Mesodermal cell (in vitro differentiated cells): ENCODE measurements around the gene SFRP5.

Experiments used
- H3K27ac ChIP-seq: 2 replicates; pipeline ENCODE4 v1.7.0; 2013; ENCODE audit warnings: mild to moderate bottlenecking, low read depth, low read length, moderate library complexity; ENCODE audit not compliant: severe bottlenecking
- H3K36me3 ChIP-seq: 2 replicates; pipeline ENCODE4 v1.7.1; 2013; ENCODE audit warnings: mild to moderate bottlenecking, low read length, moderate library complexity; ENCODE audit not compliant: control insufficient read depth, insufficient read depth
- H3K4me1 ChIP-seq: one replicate; pipeline ENCODE4 v1.7.1; 2013; ENCODE audit warnings: mild to moderate bottlenecking, low read length; ENCODE audit not compliant: insufficient read depth, control insufficient read depth, poor library complexity, severe bottlenecking
- H3K4me3 ChIP-seq: 2 replicates; pipeline ENCODE4 v1.7.0; 2013; ENCODE audit warnings: low read length, control low read depth, mild to moderate bottlenecking; ENCODE audit not compliant: insufficient read depth, poor library complexity, severe bottlenecking; ENCODE audit errors: extremely low read depth
- H3K9me3 ChIP-seq: 2 replicates; pipeline ENCODE4 v1.7.1; 2013; ENCODE audit warnings: mild to moderate bottlenecking, low read length, moderate library complexity; ENCODE audit not compliant: control insufficient read depth
- WGBS, 2 experiments: methylation state at CpG; one replicate each; pipeline ENCODE4 v1.1.5; 2013; ENCODE audit warnings: missing lambda C conversion rate in 2 of 2; ENCODE audit not compliant: insufficient coverage in 2 of 2; 5-methylcytosine and 5-hydroxymethylcytosine counted together

The SFRP5 gene

GRCh38 chr10:97736902-97737769, 34.7 kb downstream of the SFRP5 start, which contains the start of gene ZFYVE27:
Gene ZFYVE27 (plus strand): TSS chr10:97737128. CDS start chr10:97738478, 1,350 bp downstream.
- WGBS, 2 experiments: 0% methylated on average over 67 to 69 of the region's 72 CpGs
- peaks cover 31% of the 10 kb centered on the region for H3K36me3 ChIP-seq
- peaks cover 6% of the 10 kb centered on the region for H3K9me3 ChIP-seq
- peaks cover 6% of the 10 kb centered on the region for H3K4me1 ChIP-seq
- H3K27ac ChIP-seq: peak within 1 kb of the TSS; percentile 89
- peak within 1 kb of the TSS; percentile 95 for H3K4me3 ChIP-seq

- WGBS, 2 experiments: 77 to 82% methylated on average over 10 to 12 of the region's 13 CpGs
- peaks cover 6% of the 10 kb centered on the region for H3K4me1 ChIP-seq
- no peak overlapping the region for H3K4me3 ChIP-seq
- no peak overlapping the region for H3K27ac ChIP-seq
- peaks cover 6% of the 10 kb centered on the region for H3K9me3 ChIP-seq
- H3K36me3 ChIP-seq: peaks cover 27% of the 10 kb centered on the region
Measured at GRCh38 chr10:97736403-97736901, 35.3 kb downstream of the SFRP5 start.

- peaks cover 6% of the 10 kb centered on the region for H3K4me1 ChIP-seq
- peaks cover 6% of the 10 kb centered on the region for H3K9me3 ChIP-seq
- 90 to 94% methylated on average over 3 to 6 of the region's 6 CpGs for WGBS, 2 experiments
- peaks cover 7% of the 10 kb centered on the region for H3K36me3 ChIP-seq
- no peak overlapping the region for H3K27ac ChIP-seq
- no peak overlapping the region for H3K4me3 ChIP-seq
Measured at GRCh38 chr10:97734021-97734420, 37.8 kb downstream of the SFRP5 start.

- Histone ChIP-seq H3K36me3 (no peaks in the 10 kb centered on the region), H3K9me3 (peaks cover 6% of the 10 kb centered on the region), H3K4me3 (no peak overlapping the region), H3K4me1 (peaks cover 6% of the 10 kb centered on the region), H3K27ac (no peak overlapping the region)
- WGBS, 2 experiments: 75 to 100% methylated on average over 2 of the region's 5 CpGs
Measured at GRCh38 chr10:97733256-97733655, 38.5 kb downstream of the SFRP5 start.

GRCh38 chr10:97732052-97732359, 39.8 kb downstream of the SFRP5 start:
- Histone ChIP-seq H3K27ac (no peak overlapping the region), H3K9me3 (peaks cover 6% of the 10 kb centered on the region), H3K36me3 (no peaks in the 10 kb centered on the region), H3K4me1 (no peaks in the 10 kb centered on the region), H3K4me3 (no peak overlapping the region)
- 17 to 57% methylated on average over 1 to 2 of the region's 4 CpGs for WGBS, 2 experiments

GRCh38 chr10:97731346-97732051, 40.3 kb downstream of the SFRP5 start:
- no peak overlapping the region for H3K27ac ChIP-seq
- H3K36me3 ChIP-seq: no peaks in the 10 kb centered on the region
- WGBS, 2 experiments: 77 to 81% methylated on average over 4 to 8 of the region's 9 CpGs
- no peaks in the 10 kb centered on the region for H3K4me1 ChIP-seq
- no peak overlapping the region for H3K4me3 ChIP-seq
- H3K9me3 ChIP-seq: peaks cover 5% of the 10 kb centered on the region

- Histone ChIP-seq H3K4me3 (no peak overlapping the region), H3K36me3 (no peaks in the 10 kb centered on the region), H3K4me1 (no peaks in the 10 kb centered on the region), H3K9me3 (no peaks in the 10 kb centered on the region), H3K27ac (no peak overlapping the region)
- 100% methylated on average over 1 to 2 of the region's 5 CpGs for WGBS, 2 experiments
Measured at GRCh38 chr10:97729014-97729413, 42.8 kb downstream of the SFRP5 start.

GRCh38 chr10:97726636-97727178, 45.1 kb downstream of the SFRP5 start:
- Histone ChIP-seq H3K36me3 (peaks cover 4% of the 10 kb centered on the region), H3K4me1 (no peaks in the 10 kb centered on the region), H3K27ac (peak overlapping the region; percentile 53), H3K9me3 (no peaks in the 10 kb centered on the region), H3K4me3 (no peak overlapping the region)
- WGBS, 2 experiments: 23 to 29% methylated on average over 3 to 5 of the region's 8 CpGs

- no peak overlapping the region for H3K27ac ChIP-seq
- no peaks in the 10 kb centered on the region for H3K9me3 ChIP-seq
- peaks cover under 1% of the 10 kb centered on the region for H3K4me1 ChIP-seq
- 50 to 89% methylated on average over 2 to 3 of the region's 5 CpGs for WGBS, 2 experiments
- H3K4me3 ChIP-seq: no peak overlapping the region
- peaks cover 4% of the 10 kb centered on the region for H3K36me3 ChIP-seq
Measured at GRCh38 chr10:97724341-97724941, 47.4 kb downstream of the SFRP5 start.

GRCh38 chr10:97723001-97723400, 48.8 kb downstream of the SFRP5 start:
- Histone ChIP-seq H3K36me3 (peaks cover 18% of the 10 kb centered on the region), H3K4me3 (no peak overlapping the region), H3K27ac (no peak overlapping the region), H3K4me1 (peaks cover 11% of the 10 kb centered on the region), H3K9me3 (no peaks in the 10 kb centered on the region)
- 92 to 100% methylated on average over 2 to 3 of the region's 3 CpGs for WGBS, 2 experiments
